ENCODE data around the gene WDR76.

GRCh38 chr15:43851251-43851650 lies 24.4 kb downstream of the WDR76 start:
- TF ChIP-seq CREB1 (IDR thresholded peaks at IDR 0.05; ENCODE audit: low read depth) (no peak), TEAD4 (IDR thresholded peaks at IDR 0.05) (no peak)
